DND-41 (cell line): ENCODE measurements around the gene NCAPH2.
A peak's percentile ranks its signal among the peaks of the same experiment; 100 is the strongest.

ENCODE experiments used
- EZH2 ChIP-seq: IDR thresholded peaks from 3 replicates; pipeline ENCODE4 v1.6.1; 2012; ENCODE audit warnings: borderline replicate concordance, low read depth, mild to moderate bottlenecking, moderate library complexity, low read length, inconsistent platforms; ENCODE audit not compliant: severe bottlenecking
- TF ChIP-seq, protein P1 (sequence below): IDR thresholded peaks from 2 replicates; pipeline ENCODE4 v1.5.1; 2012; ENCODE audit warnings: borderline replicate concordance, low read length, moderate library complexity, mild to moderate bottlenecking; ENCODE audit not compliant: poor library complexity, severe bottlenecking; ENCODE audit errors: extremely low read depth

DNA sequence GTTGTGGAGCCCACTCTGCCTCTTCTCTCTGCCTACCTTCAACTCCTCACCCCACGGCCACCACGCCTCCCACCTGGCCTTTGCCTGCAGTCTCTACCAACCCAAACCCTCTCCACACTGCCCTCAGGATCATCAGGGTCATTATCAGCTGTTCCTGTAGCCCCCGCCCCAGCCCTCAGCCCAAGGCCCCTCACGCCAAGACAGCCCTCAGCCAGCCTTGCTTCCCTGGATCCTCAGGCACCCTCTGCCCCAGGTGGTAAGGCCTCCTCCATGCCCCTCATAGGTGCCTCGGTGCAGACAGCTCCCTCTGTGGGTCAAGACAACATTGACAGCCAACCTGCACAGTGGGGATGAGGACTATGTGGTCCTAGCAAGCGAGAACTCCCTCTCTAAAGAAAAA is 34.9 kb upstream of the NCAPH2 start:
- TF ChIP-seq, protein P1, sequence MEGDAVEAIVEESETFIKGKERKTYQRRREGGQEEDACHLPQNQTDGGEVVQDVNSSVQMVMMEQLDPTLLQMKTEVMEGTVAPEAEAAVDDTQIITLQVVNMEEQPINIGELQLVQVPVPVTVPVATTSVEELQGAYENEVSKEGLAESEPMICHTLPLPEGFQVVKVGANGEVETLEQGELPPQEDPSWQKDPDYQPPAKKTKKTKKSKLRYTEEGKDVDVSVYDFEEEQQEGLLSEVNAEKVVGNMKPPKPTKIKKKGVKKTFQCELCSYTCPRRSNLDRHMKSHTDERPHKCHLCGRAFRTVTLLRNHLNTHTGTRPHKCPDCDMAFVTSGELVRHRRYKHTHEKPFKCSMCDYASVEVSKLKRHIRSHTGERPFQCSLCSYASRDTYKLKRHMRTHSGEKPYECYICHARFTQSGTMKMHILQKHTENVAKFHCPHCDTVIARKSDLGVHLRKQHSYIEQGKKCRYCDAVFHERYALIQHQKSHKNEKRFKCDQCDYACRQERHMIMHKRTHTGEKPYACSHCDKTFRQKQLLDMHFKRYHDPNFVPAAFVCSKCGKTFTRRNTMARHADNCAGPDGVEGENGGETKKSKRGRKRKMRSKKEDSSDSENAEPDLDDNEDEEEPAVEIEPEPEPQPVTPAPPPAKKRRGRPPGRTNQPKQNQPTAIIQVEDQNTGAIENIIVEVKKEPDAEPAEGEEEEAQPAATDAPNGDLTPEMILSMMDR, result peak; percentile 65
- no peak for TF ChIP-seq EZH2
